Activated CD8-positive, alpha-beta T cell treated with anti-CD3 and anti-CD28 coated beads for 36 hours (primary cell): Measurements from ENCODE around the gene OVCH1. TPM values are rescaled to one million over a fixed set of nuclear protein-coding genes. Genes with fewer than 3 reads are reported as not detected.

Experiments
- ATAC-seq: fragments of 200-7000 bp; cut with Tn5 transposase; one replicate; pipeline ENCODE4 v1.10.0; 2021; ENCODE audit warnings: mild to moderate bottlenecking, moderate library complexity
- CTCF ChIA-PET: fragments of 350-600 bp; sonication (Branson Sonifier 250); formaldehyde crosslinking; loops from one replicate; lab custom pipeline; 2021; ENCODE audit warnings: antibody characterized with exemption; lab: Charles Lee
- POLR2A ChIA-PET: fragments of 350-600 bp; sonication (Branson Sonifier 250); formaldehyde crosslinking; loops from one replicate; lab custom pipeline; 2021; ENCODE audit warnings: antibody characterized with exemption; lab: Charles Lee
- DNase-seq: peaks from one replicate; pipeline ENCODE4 v3.0.0-alpha.2; 2020
- H3K27ac Mint-ChIP-seq: one replicate; pipeline ENCODE4 v1.8.0; 2021; ENCODE audit warnings: mild to moderate bottlenecking, mixed read lengths
- H3K27me3 Mint-ChIP-seq: one replicate; pipeline ENCODE4 v1.8.0; 2021; ENCODE audit warnings: mixed read lengths
- H3K36me3 Mint-ChIP-seq: one replicate; pipeline ENCODE4 v1.8.0; 2021; ENCODE audit warnings: low read depth, mixed read lengths
- H3K4me1 Mint-ChIP-seq: one replicate; pipeline ENCODE4 v1.8.0; 2021; ENCODE audit warnings: low read depth, mixed read lengths
- H3K4me3 Mint-ChIP-seq: one replicate; pipeline ENCODE4 v1.8.0; 2021; ENCODE audit warnings: mild to moderate bottlenecking, moderate library complexity, mixed read lengths
- H3K9me3 Mint-ChIP-seq: one replicate; pipeline ENCODE4 v1.8.0; 2021; ENCODE audit warnings: mixed read lengths
- CTCF ChIP-seq: fragments of 200-600 bp; IDR thresholded peaks from one replicate; pipeline ENCODE4 v1.8.0; 2022; ENCODE audit warnings: antibody characterized with exemption, mild to moderate bottlenecking
- intact Hi-C: fragments of 100-400 bp; cut with micrococcal nuclease; formaldehyde crosslinking; loops from one replicate; pipeline ENCODE4 v1.10.0; 2022
- total RNA-seq, 2 experiments: library from RNA; stranded (reverse); gene quantifications; one replicate each; pipeline ENCODE4 v1.2.3, GENCODE V29; 2021

OVCH1 gene
- total RNA-seq, 2 experiments from 2014 or later: not detected

- H3K4me3 Mint-ChIP-seq: no peak overlapping the region
- no peaks in the 10 kb centered on the region for H3K9me3 Mint-ChIP-seq
- ATAC-seq: no peak
- no peak for DNase-seq
- intact Hi-C loops: no loop called here
- H3K4me1 Mint-ChIP-seq: no peaks in the 10 kb centered on the region
- no peak for TF ChIP-seq CTCF
- CTCF ChIA-PET: interaction anchor here (1.2 to 2.3 kb wide), 2 partner anchors 12 to 22 kb away, joined by 3 to 10 read pairs; no protein-coding TSS in a partner anchor
- no peaks in the 10 kb centered on the region for H3K36me3 Mint-ChIP-seq
- H3K27ac Mint-ChIP-seq: no peak overlapping the region
- peaks cover 21% of the 10 kb centered on the region for H3K27me3 Mint-ChIP-seq
- POLR2A ChIA-PET: no interaction called here
Observed at GRCh38 chr12:29531471-29531870, 34.0 kb upstream of the OVCH1 start.

DNA sequence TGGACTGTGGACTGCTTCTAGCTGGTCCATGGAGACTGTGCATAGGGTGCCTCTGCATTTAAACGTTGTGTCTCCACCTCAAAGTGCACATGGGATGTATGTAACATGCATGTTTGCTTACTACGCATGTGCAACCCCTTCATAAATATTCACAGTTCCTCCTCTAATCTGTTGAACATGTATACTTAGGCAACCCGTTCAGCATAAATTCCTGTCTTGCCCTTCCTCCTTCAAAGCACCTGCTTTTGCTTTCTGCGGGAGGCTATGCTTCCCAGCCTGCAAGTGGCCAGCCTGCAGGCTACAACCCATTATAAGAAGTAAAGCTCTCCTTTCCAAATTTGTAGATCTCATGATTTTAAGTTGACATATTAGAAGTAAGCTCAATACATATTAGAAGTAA lies 33.0 kb upstream of the OVCH1 start:
- Mint-ChIP-seq H3K9me3 (no peaks in the 10 kb centered on the region), H3K36me3 (no peaks in the 10 kb centered on the region), H3K27me3 (peaks cover 22% of the 10 kb centered on the region), H3K4me3 (no peak overlapping the region), H3K27ac (no peak overlapping the region), H3K4me1 (no peaks in the 10 kb centered on the region)
- TF ChIP-seq CTCF: no peak
- ATAC-seq (no peak), DNase-seq (no peak)
- POLR2A ChIA-PET: no interaction called here
- intact Hi-C loops: no loop called here
- CTCF ChIA-PET: interaction anchor here (0.7 to 2.3 kb wide), 3 partner anchors 11 to 23 kb away, joined by 3 to 10 read pairs (median 3); no protein-coding TSS in a partner anchor

DNA sequence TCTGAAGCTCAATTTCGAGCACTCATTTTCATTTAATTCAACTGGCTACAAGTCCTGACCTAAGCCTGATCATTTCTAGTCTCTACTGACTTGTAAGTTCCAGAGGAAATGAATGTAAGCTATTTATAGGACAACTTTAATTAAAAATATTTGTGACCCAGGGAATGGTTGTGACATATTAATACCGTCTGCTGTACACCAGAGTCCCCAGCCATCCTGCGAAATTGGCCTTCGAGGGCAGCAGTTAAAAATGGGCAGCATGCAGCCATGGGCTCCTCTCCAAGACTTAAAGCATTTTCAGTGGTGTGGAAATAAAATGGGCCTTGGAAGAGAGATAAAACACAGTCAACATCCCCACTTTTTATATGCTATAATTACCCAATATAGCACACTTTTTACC lies 30.7 kb upstream of the OVCH1 start:
- no peaks in the 10 kb centered on the region for H3K4me1 Mint-ChIP-seq
- ChIA-PET CTCF (interaction anchor here (0.9 kb wide), 1 partner anchor 9 kb away, joined by 6 read pairs; no protein-coding TSS in a partner anchor), POLR2A (interaction anchor here (0.5 kb wide), 1 partner anchor 1149 kb away, joined by 5 read pairs; no protein-coding TSS in a partner anchor)
- TF ChIP-seq CTCF: no peak
- H3K27ac Mint-ChIP-seq: no peak overlapping the region
- DNase-seq (no peak), ATAC-seq (no peak)
- no peaks in the 10 kb centered on the region for H3K36me3 Mint-ChIP-seq
- H3K9me3 Mint-ChIP-seq: no peaks in the 10 kb centered on the region
- H3K4me3 Mint-ChIP-seq: no peak overlapping the region
- intact Hi-C loops: no loop called here
- H3K27me3 Mint-ChIP-seq: peaks cover 20% of the 10 kb centered on the region

DNA sequence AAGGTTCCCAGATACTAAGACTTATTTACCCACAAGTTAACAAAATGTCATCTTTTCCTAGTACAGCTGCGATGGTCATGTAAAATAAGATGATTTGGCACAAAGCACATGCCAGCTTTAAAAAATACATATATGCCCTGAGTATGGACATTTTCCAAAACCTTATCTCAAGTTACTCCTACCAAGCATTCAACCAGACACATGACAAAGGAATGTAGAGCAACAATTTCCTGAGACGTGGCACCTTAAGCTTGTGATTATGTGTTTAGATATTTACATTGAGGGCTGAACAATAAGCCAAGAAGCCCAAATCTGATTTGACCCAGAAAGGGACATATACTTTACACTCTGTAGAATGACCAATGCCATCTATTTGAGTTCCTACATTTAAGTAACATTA lies 24.5 kb upstream of the OVCH1 start:
- H3K27me3 Mint-ChIP-seq: peaks cover 4% of the 10 kb centered on the region
- no peaks in the 10 kb centered on the region for H3K4me1 Mint-ChIP-seq
- intact Hi-C loops: no loop called here
- CTCF ChIA-PET: interaction anchor here (0.7 to 2.1 kb wide), 3 partner anchors 10 to 1323 kb away, joined by 3 to 6 read pairs (median 3); no protein-coding TSS in a partner anchor
- DNase-seq (no peak), ATAC-seq (no peak)
- H3K27ac Mint-ChIP-seq: no peak overlapping the region
- no peaks in the 10 kb centered on the region for H3K36me3 Mint-ChIP-seq
- H3K9me3 Mint-ChIP-seq: no peaks in the 10 kb centered on the region
- H3K4me3 Mint-ChIP-seq: no peak overlapping the region
- POLR2A ChIA-PET: no interaction called here
- TF ChIP-seq CTCF: no peak

DNA sequence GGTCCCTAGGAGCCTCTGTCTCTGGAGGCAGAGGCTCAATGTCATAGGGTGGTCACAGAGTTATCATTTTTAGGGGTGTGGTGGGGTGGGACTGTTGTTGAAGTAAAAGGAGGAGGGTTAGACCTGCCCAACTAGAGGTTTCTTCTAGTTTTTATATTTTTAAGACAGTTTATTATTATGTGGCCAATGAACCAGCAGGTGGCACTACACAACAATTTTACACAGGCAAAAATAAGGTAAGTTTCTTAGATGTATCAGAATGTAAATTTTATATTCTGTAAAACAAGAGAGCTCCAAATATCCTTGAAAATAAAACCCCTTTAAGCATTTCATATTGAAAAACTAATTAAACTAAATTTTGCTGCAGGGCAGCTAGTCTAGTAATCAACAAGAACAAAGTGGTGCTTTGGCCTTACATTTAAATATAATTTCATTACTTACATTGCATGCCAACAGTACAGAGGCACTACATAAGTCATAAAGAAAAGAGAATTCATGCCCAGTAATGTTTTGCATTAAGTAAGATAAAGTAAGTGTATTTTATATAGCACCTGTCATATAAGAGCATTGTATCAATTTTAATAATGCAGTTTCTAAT lies 22.2 kb upstream of the OVCH1 start:
- intact Hi-C loops: no loop called here
- CTCF ChIA-PET: interaction anchor here (0.6 to 3.6 kb wide), 14 partner anchors 10 to 1327 kb away, joined by 3 to 24 read pairs (median 3); no protein-coding TSS in a partner anchor
- H3K4me1 Mint-ChIP-seq: no peaks in the 10 kb centered on the region
- no peak overlapping the region for H3K4me3 Mint-ChIP-seq
- H3K27me3 Mint-ChIP-seq: peaks cover 6% of the 10 kb centered on the region
- H3K27ac Mint-ChIP-seq: no peak overlapping the region
- H3K9me3 Mint-ChIP-seq: no peaks in the 10 kb centered on the region
- ATAC-seq (no peak), DNase-seq (peak; percentile 41)
- no peaks in the 10 kb centered on the region for H3K36me3 Mint-ChIP-seq
- POLR2A ChIA-PET: no interaction called here
- peak; percentile 71 for TF ChIP-seq CTCF
